Measurements from ENCODE around the gene AKAP13.

AKAP13 gene

GRCh38 chr15:85741662-85742061, 361.3 kb downstream of the AKAP13 start:
- Histone ChIP-seq H3K36me3 (ENCODE audit: control insufficient read depth, insufficient read depth, low read length) (peaks cover 27% of the 10 kb centered on the region), H3K27me3 (ENCODE audit: control insufficient read depth, insufficient read depth, low read length) (no peaks in the 10 kb centered on the region), H3K9me3 (ENCODE audit: control insufficient read depth, insufficient read depth, low read length) (no peaks in the 10 kb centered on the region), H3K4me1 (ENCODE audit: control insufficient read depth, insufficient read depth, low read length) (no peaks in the 10 kb centered on the region), H3K4me3 (ENCODE audit: low read depth, low read length) (no peak overlapping the region), H3K9ac (ENCODE audit: low read depth, low read length) (no peak overlapping the region)

GRCh38 chr15:85742186-85742821, 361.9 kb downstream of the AKAP13 start:
- H3K4me1 ChIP-seq (ENCODE audit: control insufficient read depth, insufficient read depth, low read length): no peaks in the 10 kb centered on the region
- no peaks in the 10 kb centered on the region for H3K9me3 ChIP-seq (ENCODE audit: control insufficient read depth, insufficient read depth, low read length)
- no peak overlapping the region for H3K4me3 ChIP-seq (ENCODE audit: low read depth, low read length)
- no peaks in the 10 kb centered on the region for H3K27me3 ChIP-seq (ENCODE audit: control insufficient read depth, insufficient read depth, low read length)
- peaks cover 27% of the 10 kb centered on the region for H3K36me3 ChIP-seq (ENCODE audit: control insufficient read depth, insufficient read depth, low read length)
- no peak overlapping the region for H3K9ac ChIP-seq (ENCODE audit: low read depth, low read length)

GRCh38 chr15:85743392-85744055, 363.1 kb downstream of the AKAP13 start:
- Histone ChIP-seq H3K4me1 (ENCODE audit: control insufficient read depth, insufficient read depth, low read length) (no peaks in the 10 kb centered on the region), H3K27me3 (ENCODE audit: control insufficient read depth, insufficient read depth, low read length) (no peaks in the 10 kb centered on the region), H3K9ac (ENCODE audit: low read depth, low read length) (no peak overlapping the region), H3K36me3 (ENCODE audit: control insufficient read depth, insufficient read depth, low read length) (peaks cover 27% of the 10 kb centered on the region), H3K4me3 (ENCODE audit: low read depth, low read length) (no peak overlapping the region), H3K9me3 (ENCODE audit: control insufficient read depth, insufficient read depth, low read length) (no peaks in the 10 kb centered on the region)

- no peak overlapping the region for H3K9ac ChIP-seq (ENCODE audit: low read depth, low read length)
- no peaks in the 10 kb centered on the region for H3K27me3 ChIP-seq (ENCODE audit: control insufficient read depth, insufficient read depth, low read length)
- no peak overlapping the region for H3K4me3 ChIP-seq (ENCODE audit: low read depth, low read length)
- H3K4me1 ChIP-seq (ENCODE audit: control insufficient read depth, insufficient read depth, low read length): peaks cover 8% of the 10 kb centered on the region
- H3K36me3 ChIP-seq (ENCODE audit: control insufficient read depth, insufficient read depth, low read length): peaks cover 27% of the 10 kb centered on the region
- no peaks in the 10 kb centered on the region for H3K9me3 ChIP-seq (ENCODE audit: control insufficient read depth, insufficient read depth, low read length)
These were observed 364.2 kb downstream of the AKAP13 start for GRCh38 chr15:85744579-85744978.

GRCh38 chr15:85745023-85745422, 364.6 kb downstream of the AKAP13 start:
- H3K36me3 ChIP-seq (ENCODE audit: control insufficient read depth, insufficient read depth, low read length): peaks cover 27% of the 10 kb centered on the region
- no peaks in the 10 kb centered on the region for H3K9me3 ChIP-seq (ENCODE audit: control insufficient read depth, insufficient read depth, low read length)
- H3K27me3 ChIP-seq (ENCODE audit: control insufficient read depth, insufficient read depth, low read length): no peaks in the 10 kb centered on the region
- peaks cover 8% of the 10 kb centered on the region for H3K4me1 ChIP-seq (ENCODE audit: control insufficient read depth, insufficient read depth, low read length)
- no peak overlapping the region for H3K4me3 ChIP-seq (ENCODE audit: low read depth, low read length)
- H3K9ac ChIP-seq (ENCODE audit: low read depth, low read length): no peak overlapping the region

- H3K9me3 ChIP-seq (ENCODE audit: control insufficient read depth, insufficient read depth, low read length): no peaks in the 10 kb centered on the region
- H3K9ac ChIP-seq (ENCODE audit: low read depth, low read length): no peak overlapping the region
- no peaks in the 10 kb centered on the region for H3K27me3 ChIP-seq (ENCODE audit: control insufficient read depth, insufficient read depth, low read length)
- H3K4me3 ChIP-seq (ENCODE audit: low read depth, low read length): no peak overlapping the region
- peaks cover 27% of the 10 kb centered on the region for H3K36me3 ChIP-seq (ENCODE audit: control insufficient read depth, insufficient read depth, low read length)
- peaks cover 12% of the 10 kb centered on the region for H3K4me1 ChIP-seq (ENCODE audit: control insufficient read depth, insufficient read depth, low read length)
These were observed 365.2 kb downstream of the AKAP13 start for GRCh38 chr15:85745525-85746150.

GRCh38 chr15:85746641-85747040, 366.2 kb downstream of the AKAP13 start:
- Histone ChIP-seq H3K27me3 (ENCODE audit: control insufficient read depth, insufficient read depth, low read length) (no peaks in the 10 kb centered on the region), H3K4me1 (ENCODE audit: control insufficient read depth, insufficient read depth, low read length) (peaks cover 18% of the 10 kb centered on the region), H3K36me3 (ENCODE audit: control insufficient read depth, insufficient read depth, low read length) (peaks cover 27% of the 10 kb centered on the region), H3K9me3 (ENCODE audit: control insufficient read depth, insufficient read depth, low read length) (no peaks in the 10 kb centered on the region), H3K9ac (ENCODE audit: low read depth, low read length) (no peak overlapping the region), H3K4me3 (ENCODE audit: low read depth, low read length) (no peak overlapping the region)

- Histone ChIP-seq H3K36me3 (ENCODE audit: control insufficient read depth, insufficient read depth, low read length) (peaks cover 27% of the 10 kb centered on the region), H3K9ac (ENCODE audit: low read depth, low read length) (peak overlapping the region; percentile 16), H3K4me1 (ENCODE audit: control insufficient read depth, insufficient read depth, low read length) (peaks cover 27% of the 10 kb centered on the region), H3K9me3 (ENCODE audit: control insufficient read depth, insufficient read depth, low read length) (no peaks in the 10 kb centered on the region), H3K27me3 (ENCODE audit: control insufficient read depth, insufficient read depth, low read length) (no peaks in the 10 kb centered on the region), H3K4me3 (ENCODE audit: low read depth, low read length) (no peak overlapping the region)
These were observed 367.8 kb downstream of the AKAP13 start for GRCh38 chr15:85748176-85748575.

GRCh38 chr15:85748729-85749128, 368.3 kb downstream of the AKAP13 start:
- Histone ChIP-seq H3K4me1 (ENCODE audit: control insufficient read depth, insufficient read depth, low read length) (peaks cover 27% of the 10 kb centered on the region), H3K4me3 (ENCODE audit: low read depth, low read length) (no peak overlapping the region)

GRCh38 chr15:85749261-85750151, 369.1 kb downstream of the AKAP13 start:
- peaks cover 21% of the 10 kb centered on the region for H3K36me3 ChIP-seq (ENCODE audit: control insufficient read depth, insufficient read depth, low read length)
- H3K4me3 ChIP-seq (ENCODE audit: low read depth, low read length): no peak overlapping the region
- H3K27me3 ChIP-seq (ENCODE audit: control insufficient read depth, insufficient read depth, low read length): no peaks in the 10 kb centered on the region
- peaks cover 27% of the 10 kb centered on the region for H3K4me1 ChIP-seq (ENCODE audit: control insufficient read depth, insufficient read depth, low read length)
- H3K9ac ChIP-seq (ENCODE audit: low read depth, low read length): no peak overlapping the region
- H3K9me3 ChIP-seq (ENCODE audit: control insufficient read depth, insufficient read depth, low read length): no peaks in the 10 kb centered on the region

More at GRCh38 chr15:85748729-85749128, 368.3 kb downstream of the AKAP13 start:
- no peaks in the 10 kb centered on the region for H3K9me3 ChIP-seq (ENCODE audit: control insufficient read depth, insufficient read depth, low read length)
- peaks cover 25% of the 10 kb centered on the region for H3K36me3 ChIP-seq (ENCODE audit: control insufficient read depth, insufficient read depth, low read length)
- no peaks in the 10 kb centered on the region for H3K27me3 ChIP-seq (ENCODE audit: control insufficient read depth, insufficient read depth, low read length)
- no peak overlapping the region for H3K9ac ChIP-seq (ENCODE audit: low read depth, low read length)

Measured in iPS-15b (cell line).